GM12878 (cell line): ENCODE data around the gene VEZF1. TPM values are rescaled to one million over a fixed set of nuclear protein-coding genes. Genes with fewer than 3 reads are reported as not detected.

Experiments
- ATAC-seq: fragments of 200-7000 bp; cut with Tn5 transposase; 3 replicates; pipeline ENCODE4 v1.9.1; 2020; ENCODE audit warnings: mild to moderate bottlenecking, moderate library complexity
- BruUV-seq: library from RNA; stranded (reverse); fragments of 400-500 nt; replicated peaks from 2 replicates; lab custom pipeline; 2021; lab: Mats Ljungman, UMichigan
- CTCF ChIA-PET: fragments of 300-600 bp; sonication (Branson Sonifier 250); formaldehyde crosslinking; extraction: SDS; loops from one replicate; lab custom pipeline; 2021; ENCODE audit warnings: inconsistent platforms; lab: Yijun Ruan, JAX
- POLR2A ChIA-PET: fragments of 350-600 bp; formaldehyde crosslinking; extraction: SDS; loops from one replicate; lab custom pipeline; 2021; ENCODE audit warnings: inconsistent platforms; lab: Charles Lee
- RAD21 ChIA-PET: fragments of 300-600 bp; sonication (Branson Sonifier 250); formaldehyde crosslinking; loops from one replicate; lab custom pipeline; 2023; ENCODE audit warnings: antibody characterized with exemption; ENCODE audit not compliant: unreplicated experiment; lab: Charles Lee
- SMC1A ChIA-PET: fragments of 300-600 bp; sonication (Branson Sonifier 250); formaldehyde crosslinking; loops from one replicate; lab custom pipeline; 2023; ENCODE audit not compliant: unreplicated experiment, uncharacterized antibody; lab: Charles Lee
- DNase-seq: peaks from one replicate; pipeline ENCODE4 v3.0.0-alpha.2; 2011; ENCODE audit warnings: low read depth, low spot score
- FAIRE-seq: peaks from 3 replicates; lab custom pipeline; 2011; peaks lifted over from hg19 to GRCh38; lab: Jason Lieb, UNC
- H2AFZ ChIP-seq: 2 replicates; pipeline ENCODE4 v1.6.0; 2011; ENCODE audit warnings: low read depth, low read length, control low read depth; ENCODE audit not compliant: control insufficient read depth
- H3K27ac ChIP-seq: 2 replicates; pipeline ENCODE4 v1.5.1; 2011; ENCODE audit warnings: control low read depth; ENCODE audit not compliant: control insufficient read depth, insufficient read depth
- H3K27me3 ChIP-seq, 2 experiments: replicated peaks in 1 of 2; 2 replicates each; pipeline versions ENCODE4 v1.6.0 to v1.6.1; 2011; ENCODE audit warnings: low read length in 1 of 2; ENCODE audit not compliant: control insufficient read depth in 2 of 2, insufficient read depth in 2 of 2
- H3K36me3 ChIP-seq, 2 experiments: 2 replicates each; pipeline ENCODE4 v1.5.1; 2011; ENCODE audit warnings: low read length in 1 of 2; ENCODE audit not compliant: control insufficient read depth in 2 of 2, insufficient read depth in 2 of 2
- H3K4me1 ChIP-seq: 2 replicates; pipeline ENCODE4 v1.6.1; 2011; ENCODE audit warnings: mild to moderate bottlenecking, low read length, moderate library complexity, mixed read lengths; ENCODE audit not compliant: control insufficient read depth, insufficient read depth
- H3K4me2 ChIP-seq: 2 replicates; pipeline ENCODE4 v1.6.0; 2011; ENCODE audit warnings: control low read depth; ENCODE audit not compliant: control insufficient read depth, insufficient read depth
- H3K4me3 ChIP-seq: fragments of 200-600 bp; sonication (generic); 2 replicates; pipeline ENCODE4 v1.5.1; 2016
- H3K79me2 ChIP-seq: 2 replicates; pipeline ENCODE4 v1.6.0; 2011; ENCODE audit warnings: low read length; ENCODE audit not compliant: control insufficient read depth, insufficient read depth
- H3K9ac ChIP-seq: 2 replicates; pipeline ENCODE4 v1.8.0; 2011; ENCODE audit warnings: low read length, control low read depth, mixed read lengths; ENCODE audit not compliant: control insufficient read depth, insufficient read depth
- H3K9me3 ChIP-seq: replicated peaks from 3 replicates; pipeline ENCODE4 v1.5.1; 2011; ENCODE audit warnings: mild to moderate bottlenecking, low read length; ENCODE audit not compliant: control insufficient read depth, insufficient read depth
- H4K20me1 ChIP-seq: 2 replicates; pipeline ENCODE4 v1.6.0; 2011; ENCODE audit not compliant: control insufficient read depth, insufficient read depth
- CREM ChIP-seq: IDR thresholded peaks from 2 replicates; pipeline ENCODE4 v1.6.1; 2014; ENCODE audit warnings: antibody characterized with exemption, low read depth
- FOS ChIP-seq: IDR thresholded peaks from 3 replicates; pipeline ENCODE4 v1.6.1; 2011; ENCODE audit warnings: borderline replicate concordance; ENCODE audit not compliant: insufficient read length; ENCODE audit errors: extremely low read depth
- GABPA ChIP-seq: IDR thresholded peaks from 2 replicates; pipeline ENCODE4 v1.6.1; 2014; ENCODE audit warnings: antibody characterized with exemption, low read depth, mild to moderate bottlenecking, inconsistent platforms
- HDAC2 ChIP-seq: fragments of 200-600 bp; sonication (generic); IDR thresholded peaks from 2 replicates; pipeline ENCODE4 v1.6.1; 2017
- KAT2A ChIP-seq: conservative IDR thresholded peaks from 2 replicates; pipeline ENCODE4 v1.6.1; 2011; ENCODE audit warnings: low read depth, low read length; ENCODE audit not compliant: control insufficient read depth
- KLF5 ChIP-seq: fragments of 450-650 bp; IDR thresholded peaks from 2 replicates; pipeline ENCODE4 v1.6.1; 2014; ENCODE audit warnings: mild to moderate bottlenecking; ENCODE audit not compliant: partially characterized antibody
- MEF2B ChIP-seq: fragments of 450-650 bp; IDR thresholded peaks from 2 replicates; pipeline ENCODE4 v1.6.1; 2018; ENCODE audit warnings: mild to moderate bottlenecking, moderate library complexity; ENCODE audit not compliant: partially characterized antibody, poor library complexity, severe bottlenecking
- MYB ChIP-seq: fragments of 150-350 bp; IDR thresholded peaks from 2 replicates; pipeline ENCODE4 v1.6.1; 2014; ENCODE audit warnings: mild to moderate bottlenecking, low read depth, low read length, borderline replicate concordance
- PML ChIP-seq: IDR thresholded peaks from 2 replicates; pipeline ENCODE4 v1.6.1; 2012; ENCODE audit warnings: low read length, inconsistent platforms
- RCOR1 ChIP-seq: conservative IDR thresholded peaks from 2 replicates; pipeline ENCODE4 v1.6.1; 2012; ENCODE audit warnings: low read depth, low read length, improper control_type of control experiment
- TCF7 ChIP-seq: IDR thresholded peaks from 2 replicates; pipeline ENCODE4 v1.6.1; 2014; ENCODE audit warnings: antibody characterized with exemption, borderline replicate concordance
- WGBS: methylation state at CpG from one replicate; pipeline ENCODE4 v1.1.6; 2016; ENCODE audit warnings: low lambda C conversion rate; ENCODE audit not compliant: insufficient replicate concordance, insufficient coverage; ENCODE audit errors: missing lambda C conversion rate; 5-methylcytosine and 5-hydroxymethylcytosine counted together
- in situ Hi-C: fragments of 300-500 bp; cut with MboI; formaldehyde crosslinking; loops from 9 replicates; pipeline ENCODE4 v1.14.3; 2018; ENCODE audit warnings: mixed read lengths
- intact Hi-C: fragments of 100-400 bp; cut with micrococcal nuclease; formaldehyde crosslinking; loops from one replicate; pipeline ENCODE4 v1.14.2; 2022; ENCODE audit not compliant: unreplicated experiment
- polyA plus RNA-seq, 11 experiments: library from polyadenylated mRNA; depleted of rRNA in 4 of 11; unstranded in 6 of 11; stranded (reverse) in 5 of 11; fragments of >200 nt; fragmentation: Nextera tagmentation in 4 of 11; fragmentation: Illumina TruSeq in 1 of 11; extraction: Ambion mirVana in 4 of 11; extraction: Trizol in 1 of 11; gene quantifications; 1 replicate in 1 of 11; 2 replicates in 10 of 11; pipeline versions ENCODE4 v1.2.1 to v1.2.3, GENCODE V29; 2011 to 2016; ENCODE audit warnings: inconsistent platforms in 2 of 11, missing spikeins in 2 of 11, low read depth in 1 of 11
- total RNA-seq, 4 experiments: library from RNA; depleted of rRNA in 3 of 4; stranded (reverse); fragments of >200 nt in 3 of 4; fragmentation: Illumina TruSeq in 1 of 4; extraction: Trizol in 1 of 4; gene quantifications; 2 replicates each; pipeline versions ENCODE4 v1.2.1 to v1.2.3, GENCODE V29; 2013 to 2021
- TF ChIP-seq, protein P1 (sequence below): IDR thresholded peaks from 2 replicates; pipeline ENCODE4 v1.6.1; 2012; ENCODE audit warnings: low read depth, low read length, improper control_type of control experiment
- TF ChIP-seq, protein P2 (sequence below): fragments of 450-650 bp; IDR thresholded peaks from 2 replicates; pipeline ENCODE4 v1.6.1; 2017; ENCODE audit warnings: mild to moderate bottlenecking, low read depth, inconsistent platforms; ENCODE audit not compliant: poor library complexity, severe bottlenecking
- TF ChIP-seq, protein P3 (sequence below): fragments of 450-650 bp; IDR thresholded peaks from 2 replicates; pipeline ENCODE4 v1.6.1; 2017; ENCODE audit warnings: borderline replicate concordance
- TF ChIP-seq, protein P4 (sequence below): fragments of 450-650 bp; IDR thresholded peaks from 2 replicates; pipeline ENCODE4 v1.6.1; 2018; ENCODE audit warnings: borderline replicate concordance, mild to moderate bottlenecking; ENCODE audit not compliant: partially characterized antibody
- TF ChIP-seq, protein P5 (sequence below): fragments of 450-650 bp; IDR thresholded peaks from 2 replicates; pipeline ENCODE4 v1.6.1; 2016; ENCODE audit warnings: mild to moderate bottlenecking

The VEZF1 gene
- total and polyA plus RNA-seq, 10 of the 15 experiments (the other 5 are each of a cell fraction or from before 2014, with no cell fraction given): 9.5 to 28.2 (median 20.3) TPM

DNA sequence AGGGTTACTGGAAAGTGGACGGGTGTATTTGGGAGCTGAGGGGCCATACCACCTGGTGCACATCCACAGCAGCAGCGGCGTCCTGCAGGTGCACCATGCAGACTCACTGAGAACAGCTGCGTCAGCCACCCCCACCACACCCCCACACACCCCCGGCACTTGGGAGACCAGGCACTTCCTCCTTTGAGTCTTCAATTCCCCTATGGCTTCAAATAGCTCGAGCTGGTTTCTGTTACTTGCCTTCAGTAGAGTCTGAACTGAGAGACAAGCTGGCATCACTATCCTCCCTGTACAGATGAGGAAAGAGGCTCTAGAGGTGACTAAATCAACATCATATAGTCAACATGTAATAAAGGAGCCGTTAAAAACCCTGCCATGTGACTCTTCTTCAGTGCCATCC lies 48.3 kb downstream of the VEZF1 start:
- ChIA-PET POLR2A (interaction anchor here (0.7 to 5.3 kb wide), 12 partner anchors 9 to 80 kb away, joined by 3 to 51 read pairs (median 6); partner anchors contain the start of gene CUEDC1), SMC1A (interaction anchor here (0.6 to 8.2 kb wide), 22 partner anchors 9 to 81 kb away, joined by 3 to 138 read pairs (median 6); partner anchors contain the start of gene CUEDC1), CTCF (interaction anchor here (0.7 to 9.5 kb wide), 13 partner anchors 10 to 84 kb away, joined by 3 to 77 read pairs (median 5); partner anchors contain the start of gene CUEDC1), RAD21 (interaction anchor here (0.5 to 5.2 kb wide), 16 partner anchors 11 to 347 kb away, joined by 3 to 86 read pairs (median 5); partner anchors contain the start of genes CUEDC1, MRPS23, SRSF1 and VEZF1)
- no TSS peak for BruUV-seq
- peak overlapping the region; percentile 64 for H3K4me2 ChIP-seq
- H4K20me1 ChIP-seq: no peaks in the 10 kb centered on the region; the same call in 1 of the 2 replicates
- H3K27me3 ChIP-seq: no peaks in the 10 kb centered on the region
- H3K9me3 ChIP-seq: no peaks in the 10 kb centered on the region
- WGBS: 0% methylated on average over 6 of the region's 7 CpGs
- H3K36me3 ChIP-seq: no peaks in the 10 kb centered on the region
- DNase-seq (peak; percentile 75), FAIRE-seq (no peak), ATAC-seq (peak; percentile 87)
- H3K4me1 ChIP-seq: peaks cover 45% of the 10 kb centered on the region
- H3K9ac ChIP-seq: no peak overlapping the region
- in situ Hi-C loops: no loop called here
- intact Hi-C loops: no loop called here
- H2AFZ ChIP-seq: no peak overlapping the region
- H3K27ac ChIP-seq: no peak overlapping the region
- H3K4me3 ChIP-seq: no peak overlapping the region; the same call in 1 of the 2 replicates
- no peaks in the 10 kb centered on the region for H3K79me2 ChIP-seq
- TF ChIP-seq FOS: no peak
- no peak for TF ChIP-seq RCOR1
- no peak for TF ChIP-seq KAT2A
- 0 out of 2 replicates have a peak, but pooled peaks have one; percentile 12 for TF ChIP-seq GABPA
- TF ChIP-seq, protein P1, sequence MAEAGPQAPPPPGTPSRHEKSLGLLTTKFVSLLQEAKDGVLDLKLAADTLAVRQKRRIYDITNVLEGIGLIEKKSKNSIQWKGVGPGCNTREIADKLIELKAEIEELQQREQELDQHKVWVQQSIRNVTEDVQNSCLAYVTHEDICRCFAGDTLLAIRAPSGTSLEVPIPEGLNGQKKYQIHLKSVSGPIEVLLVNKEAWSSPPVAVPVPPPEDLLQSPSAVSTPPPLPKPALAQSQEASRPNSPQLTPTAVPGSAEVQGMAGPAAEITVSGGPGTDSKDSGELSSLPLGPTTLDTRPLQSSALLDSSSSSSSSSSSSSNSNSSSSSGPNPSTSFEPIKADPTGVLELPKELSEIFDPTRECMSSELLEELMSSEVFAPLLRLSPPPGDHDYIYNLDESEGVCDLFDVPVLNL: no peak
- TF ChIP-seq, protein P2, sequence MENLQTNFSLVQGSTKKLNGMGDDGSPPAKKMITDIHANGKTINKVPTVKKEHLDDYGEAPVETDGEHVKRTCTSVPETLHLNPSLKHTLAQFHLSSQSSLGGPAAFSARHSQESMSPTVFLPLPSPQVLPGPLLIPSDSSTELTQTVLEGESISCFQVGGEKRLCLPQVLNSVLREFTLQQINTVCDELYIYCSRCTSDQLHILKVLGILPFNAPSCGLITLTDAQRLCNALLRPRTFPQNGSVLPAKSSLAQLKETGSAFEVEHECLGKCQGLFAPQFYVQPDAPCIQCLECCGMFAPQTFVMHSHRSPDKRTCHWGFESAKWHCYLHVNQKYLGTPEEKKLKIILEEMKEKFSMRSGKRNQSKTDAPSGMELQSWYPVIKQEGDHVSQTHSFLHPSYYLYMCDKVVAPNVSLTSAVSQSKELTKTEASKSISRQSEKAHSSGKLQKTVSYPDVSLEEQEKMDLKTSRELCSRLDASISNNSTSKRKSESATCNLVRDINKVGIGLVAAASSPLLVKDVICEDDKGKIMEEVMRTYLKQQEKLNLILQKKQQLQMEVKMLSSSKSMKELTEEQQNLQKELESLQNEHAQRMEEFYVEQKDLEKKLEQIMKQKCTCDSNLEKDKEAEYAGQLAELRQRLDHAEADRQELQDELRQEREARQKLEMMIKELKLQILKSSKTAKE: peak; percentile 45
- TF ChIP-seq HDAC2: no peak
- TF ChIP-seq KLF5: no peak
- TF ChIP-seq CREM: peak; percentile 61
- peak; percentile 88 for TF ChIP-seq MEF2B
- TF ChIP-seq, protein P3, sequence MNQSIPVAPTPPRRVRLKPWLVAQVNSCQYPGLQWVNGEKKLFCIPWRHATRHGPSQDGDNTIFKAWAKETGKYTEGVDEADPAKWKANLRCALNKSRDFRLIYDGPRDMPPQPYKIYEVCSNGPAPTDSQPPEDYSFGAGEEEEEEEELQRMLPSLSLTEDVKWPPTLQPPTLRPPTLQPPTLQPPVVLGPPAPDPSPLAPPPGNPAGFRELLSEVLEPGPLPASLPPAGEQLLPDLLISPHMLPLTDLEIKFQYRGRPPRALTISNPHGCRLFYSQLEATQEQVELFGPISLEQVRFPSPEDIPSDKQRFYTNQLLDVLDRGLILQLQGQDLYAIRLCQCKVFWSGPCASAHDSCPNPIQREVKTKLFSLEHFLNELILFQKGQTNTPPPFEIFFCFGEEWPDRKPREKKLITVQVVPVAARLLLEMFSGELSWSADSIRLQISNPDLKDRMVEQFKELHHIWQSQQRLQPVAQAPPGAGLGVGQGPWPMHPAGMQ: no peak
- TF ChIP-seq, protein P4, sequence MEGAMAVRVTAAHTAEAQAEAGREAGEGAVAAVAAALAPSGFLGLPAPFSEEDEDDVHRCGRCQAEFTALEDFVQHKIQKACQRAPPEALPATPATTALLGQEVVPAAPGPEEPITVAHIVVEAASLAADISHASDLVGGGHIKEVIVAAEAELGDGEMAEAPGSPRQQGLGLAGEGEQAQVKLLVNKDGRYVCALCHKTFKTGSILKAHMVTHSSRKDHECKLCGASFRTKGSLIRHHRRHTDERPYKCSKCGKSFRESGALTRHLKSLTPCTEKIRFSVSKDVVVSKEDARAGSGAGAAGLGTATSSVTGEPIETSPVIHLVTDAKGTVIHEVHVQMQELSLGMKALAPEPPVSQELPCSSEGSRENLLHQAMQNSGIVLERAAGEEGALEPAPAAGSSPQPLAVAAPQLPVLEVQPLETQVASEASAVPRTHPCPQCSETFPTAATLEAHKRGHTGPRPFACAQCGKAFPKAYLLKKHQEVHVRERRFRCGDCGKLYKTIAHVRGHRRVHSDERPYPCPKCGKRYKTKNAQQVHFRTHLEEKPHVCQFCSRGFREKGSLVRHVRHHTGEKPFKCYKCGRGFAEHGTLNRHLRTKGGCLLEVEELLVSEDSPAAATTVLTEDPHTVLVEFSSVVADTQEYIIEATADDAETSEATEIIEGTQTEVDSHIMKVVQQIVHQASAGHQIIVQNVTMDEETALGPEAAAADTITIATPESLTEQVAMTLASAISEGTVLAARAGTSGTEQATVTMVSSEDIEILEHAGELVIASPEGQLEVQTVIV: no peak
- TF ChIP-seq MYB: no peak
- TF ChIP-seq TCF7: no peak
- TF ChIP-seq, protein P5, sequence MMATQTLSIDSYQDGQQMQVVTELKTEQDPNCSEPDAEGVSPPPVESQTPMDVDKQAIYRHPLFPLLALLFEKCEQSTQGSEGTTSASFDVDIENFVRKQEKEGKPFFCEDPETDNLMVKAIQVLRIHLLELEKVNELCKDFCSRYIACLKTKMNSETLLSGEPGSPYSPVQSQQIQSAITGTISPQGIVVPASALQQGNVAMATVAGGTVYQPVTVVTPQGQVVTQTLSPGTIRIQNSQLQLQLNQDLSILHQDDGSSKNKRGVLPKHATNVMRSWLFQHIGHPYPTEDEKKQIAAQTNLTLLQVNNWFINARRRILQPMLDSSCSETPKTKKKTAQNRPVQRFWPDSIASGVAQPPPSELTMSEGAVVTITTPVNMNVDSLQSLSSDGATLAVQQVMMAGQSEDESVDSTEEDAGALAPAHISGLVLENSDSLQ: no peak
- TF ChIP-seq PML: no peak
